ENCODE data around the gene ALKBH7.
"Not testable (repeated sequence)": the region's sequence is repeated elsewhere in the genome, so short reads cannot be mapped to it uniquely, and the experiment has no call there.

The ALKBH7 gene

DNA sequence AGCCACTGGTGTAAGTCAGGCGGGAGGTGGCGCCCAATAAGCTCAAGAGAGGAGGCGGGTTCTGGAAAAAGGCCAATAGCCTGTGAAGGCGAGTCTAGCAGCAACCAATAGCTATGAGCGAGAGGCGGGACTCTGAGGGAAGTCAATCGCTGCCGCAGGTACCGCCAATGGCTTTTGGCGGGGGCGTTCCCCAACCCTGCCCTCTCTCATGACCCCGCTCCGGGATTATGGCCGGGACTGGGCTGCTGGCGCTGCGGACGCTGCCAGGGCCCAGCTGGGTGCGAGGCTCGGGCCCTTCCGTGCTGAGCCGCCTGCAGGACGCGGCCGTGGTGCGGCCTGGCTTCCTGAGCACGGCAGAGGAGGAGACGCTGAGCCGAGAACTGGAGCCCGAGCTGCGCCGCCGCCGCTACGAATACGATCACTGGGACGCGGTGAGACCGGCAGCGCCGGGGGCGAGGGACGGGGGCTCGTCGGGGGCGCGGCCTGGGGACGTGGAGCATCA lies at the start of gene ALKBH7:
Gene ALKBH7 (plus strand): TSS at position 201 of the 502 bp plus-strand sequence. CDS start 27 bp downstream, at position 228.
- peak; percentile 99 for DNase-seq (ENCODE audit: low spot score)

- DNase-seq (ENCODE audit: low spot score), result no peak
These were observed 47.8 kb upstream of the ALKBH7 start for GRCh38 chr19:6324757-6325156.

DNA sequence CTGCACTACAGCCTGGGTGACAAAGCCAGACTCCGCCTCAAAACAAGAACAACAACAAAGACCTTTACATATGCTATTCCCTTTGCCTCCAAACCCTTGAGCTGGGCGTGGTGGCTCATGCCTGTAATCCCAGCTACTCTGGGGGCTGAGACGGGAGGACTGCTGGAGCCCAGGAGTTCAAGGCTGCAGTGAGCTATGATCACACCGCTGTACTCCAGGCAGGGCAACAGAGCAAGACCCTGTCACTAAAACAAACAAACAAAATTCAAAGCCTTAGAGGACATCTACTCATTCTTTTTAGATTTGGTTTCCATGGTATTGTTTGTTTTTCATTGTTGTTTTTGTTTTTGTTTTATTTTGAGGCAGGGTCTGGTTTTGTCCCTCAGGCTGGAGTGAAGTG lies 47.0 kb upstream of the ALKBH7 start:
- no peak for DNase-seq (ENCODE audit: low spot score)

DNA sequence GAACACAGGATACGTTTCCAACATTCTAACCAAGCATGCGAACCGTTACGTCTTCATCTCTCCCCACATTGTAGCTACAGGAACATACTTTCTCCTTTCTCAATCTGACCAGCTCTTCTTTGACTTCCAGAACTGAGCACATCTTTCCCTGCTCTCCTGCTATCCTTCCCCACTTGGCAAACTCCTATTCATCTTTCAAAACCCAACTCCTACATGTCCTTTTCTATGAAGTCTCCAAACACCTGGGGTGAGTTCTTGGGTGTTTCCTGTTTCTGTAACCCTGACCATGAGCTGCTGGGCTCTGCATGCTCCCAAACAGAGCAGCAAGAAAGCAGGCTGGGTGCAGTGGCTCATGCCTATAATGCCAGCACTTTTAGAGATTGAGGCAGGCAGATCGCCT lies 45.8 kb upstream of the ALKBH7 start:
- DNase-seq (ENCODE audit: low spot score), result no peak

- no peak for DNase-seq (ENCODE audit: low spot score)
These were observed 39.2 kb upstream of the ALKBH7 start, which contains the start of gene ACER1 for GRCh38 chr19:6333439-6333838. ACER1 (minus strand) TSS chr19:6333612; CDS start chr19:6333551, 61 bp downstream.

DNA sequence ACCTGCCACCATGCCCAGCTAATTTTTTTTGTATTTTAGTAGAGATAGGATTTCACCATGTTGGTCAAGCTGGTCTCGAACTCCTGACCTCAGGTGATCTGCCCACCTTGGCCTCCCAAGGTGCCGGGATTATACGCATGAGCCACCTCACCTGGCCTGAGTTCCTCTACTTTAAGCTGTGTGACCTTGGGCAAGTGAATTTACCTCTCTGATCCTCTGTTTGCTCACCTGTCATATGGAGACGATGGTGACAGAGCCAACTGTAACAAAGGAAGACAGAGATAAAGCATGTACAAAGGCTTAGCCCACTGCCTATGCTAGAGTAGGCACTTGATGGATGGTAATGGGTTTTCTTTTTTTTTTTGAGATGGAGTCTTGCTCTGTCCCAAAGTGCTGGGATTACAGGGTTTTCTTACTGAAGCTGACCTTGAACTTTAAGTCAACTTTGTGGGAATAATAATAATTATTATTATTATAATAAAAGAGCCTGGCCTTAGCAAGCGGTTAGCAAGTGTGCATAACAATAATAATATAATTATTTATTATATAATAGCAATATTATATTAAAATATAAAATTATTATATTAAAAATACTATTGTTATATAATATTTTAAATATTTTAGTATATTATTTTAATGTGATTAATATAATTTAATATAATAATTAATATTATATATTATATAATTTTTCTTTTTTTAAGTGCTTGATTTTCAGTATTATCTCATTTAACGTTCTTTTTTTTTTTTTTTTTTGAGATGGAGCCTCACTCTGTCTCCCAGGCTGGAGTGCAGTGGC lies 37.9 kb upstream of the ALKBH7 start:
- DNase-seq (ENCODE audit: low spot score), result no peak

- DNase-seq (ENCODE audit: low spot score), result no peak
These were observed 31.9 kb upstream of the ALKBH7 start for GRCh38 chr19:6340493-6341201.

DNA sequence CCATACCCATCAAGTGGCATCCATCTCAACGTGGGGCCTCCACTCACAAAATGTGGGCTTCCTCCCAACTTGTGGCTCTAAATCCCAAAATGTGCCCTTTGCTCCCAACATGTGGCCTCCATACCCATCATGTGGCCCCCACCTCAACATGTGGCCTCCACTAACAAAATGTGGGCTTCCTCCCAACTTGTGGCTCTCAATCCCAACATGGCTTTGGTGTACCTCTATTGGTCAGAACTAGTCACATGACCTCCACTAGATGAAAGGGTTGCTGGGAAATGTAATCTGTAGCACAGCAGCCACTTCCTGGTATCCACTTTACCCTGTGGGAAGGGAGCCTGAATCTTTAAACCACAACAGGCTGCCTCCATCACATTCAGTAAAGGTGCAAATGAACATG lies 29.1 kb upstream of the ALKBH7 start:
- DNase-seq (ENCODE audit: low spot score), result no peak

GRCh38 chr19:6349271-6349670 lies 23.3 kb upstream of the ALKBH7 start:
- DNase-seq (ENCODE audit: low spot score), result not testable (repeated sequence)

DNA sequence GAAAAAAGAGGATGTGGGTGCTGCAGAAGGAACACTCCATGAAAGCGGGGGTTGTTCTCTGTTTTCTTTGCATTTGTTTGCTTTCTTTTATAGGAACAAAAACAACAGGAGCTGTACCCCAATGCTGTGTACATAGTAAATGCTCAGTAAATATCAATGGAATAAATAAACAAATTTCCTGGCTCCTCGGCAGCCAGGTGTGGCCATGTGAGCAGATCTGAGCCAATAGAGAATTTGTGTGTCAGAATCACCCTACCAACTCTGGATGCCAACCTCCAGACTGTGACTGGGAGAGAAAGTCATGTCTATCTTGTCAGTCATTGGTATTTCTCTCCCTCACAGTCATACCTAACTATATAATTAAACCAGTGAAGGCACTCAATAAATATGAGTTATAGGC lies 21.9 kb upstream of the ALKBH7 start:
- no peak for DNase-seq (ENCODE audit: low spot score)

GRCh38 chr19:6352381-6353165 lies 20.0 kb upstream of the ALKBH7 start:
- no peak for DNase-seq (ENCODE audit: low spot score)

- DNase-seq (ENCODE audit: low spot score), result no peak
These were observed 18.4 kb upstream of the ALKBH7 start for GRCh38 chr19:6354098-6354674.

- not testable (repeated sequence) for DNase-seq (ENCODE audit: low spot score)
These were observed 17.1 kb upstream of the ALKBH7 start for GRCh38 chr19:6355321-6356040.

DNA sequence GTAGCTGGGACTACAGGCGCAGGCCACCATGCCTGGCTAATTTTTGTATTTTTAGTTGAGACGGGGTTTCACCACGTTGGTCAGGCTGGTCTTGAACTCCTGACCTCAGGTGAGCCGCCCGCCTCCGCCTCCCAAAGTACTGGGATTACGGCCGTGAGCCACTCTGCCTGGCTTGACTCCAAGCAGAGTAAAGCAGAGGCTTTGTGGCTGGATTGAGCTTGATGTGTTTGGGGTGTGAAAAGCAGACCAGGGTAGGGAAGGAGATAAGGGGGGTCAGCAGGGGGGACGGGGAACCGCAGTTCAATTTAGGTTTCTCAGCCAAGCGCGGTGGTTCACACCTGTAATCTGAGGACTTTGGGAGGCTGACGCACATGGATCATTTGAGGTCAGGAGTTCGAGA lies 15.4 kb upstream of the ALKBH7 start:
- no peak for DNase-seq (ENCODE audit: low spot score)

GRCh38 chr19:6358003-6358402 lies 14.6 kb upstream of the ALKBH7 start:
- DNase-seq (ENCODE audit: low spot score), result no peak

- no peak for DNase-seq (ENCODE audit: low spot score)
These were observed 12.8 kb upstream of the ALKBH7 start for GRCh38 chr19:6359568-6360341.

GRCh38 chr19:6360445-6360844 lies 12.1 kb upstream of the ALKBH7 start:
- DNase-seq (ENCODE audit: low spot score), result not testable (repeated sequence)

DNA sequence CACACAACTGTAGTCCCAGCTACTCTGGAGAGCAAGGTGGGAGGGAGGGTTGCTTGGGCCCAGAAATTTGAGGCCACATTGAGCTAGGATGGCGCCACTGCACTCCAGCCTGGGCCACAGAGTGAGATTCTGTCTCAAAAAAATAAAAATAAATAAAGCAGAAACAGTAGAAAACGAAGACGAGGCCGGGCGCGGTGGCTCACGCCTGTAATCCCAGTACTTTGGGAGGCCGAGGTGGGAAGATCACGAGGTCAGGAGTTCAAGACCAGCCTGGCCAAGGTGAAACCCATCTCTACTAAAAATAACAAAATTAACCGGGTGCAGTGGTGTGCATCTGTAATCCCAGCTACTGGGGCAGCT lies 11.8 kb upstream of the ALKBH7 start:
- not testable (repeated sequence) for DNase-seq (ENCODE audit: low spot score)

- no peak for DNase-seq (ENCODE audit: low spot score)
These were observed 10.6 kb upstream of the ALKBH7 start for GRCh38 chr19:6362027-6362350.

DNA sequence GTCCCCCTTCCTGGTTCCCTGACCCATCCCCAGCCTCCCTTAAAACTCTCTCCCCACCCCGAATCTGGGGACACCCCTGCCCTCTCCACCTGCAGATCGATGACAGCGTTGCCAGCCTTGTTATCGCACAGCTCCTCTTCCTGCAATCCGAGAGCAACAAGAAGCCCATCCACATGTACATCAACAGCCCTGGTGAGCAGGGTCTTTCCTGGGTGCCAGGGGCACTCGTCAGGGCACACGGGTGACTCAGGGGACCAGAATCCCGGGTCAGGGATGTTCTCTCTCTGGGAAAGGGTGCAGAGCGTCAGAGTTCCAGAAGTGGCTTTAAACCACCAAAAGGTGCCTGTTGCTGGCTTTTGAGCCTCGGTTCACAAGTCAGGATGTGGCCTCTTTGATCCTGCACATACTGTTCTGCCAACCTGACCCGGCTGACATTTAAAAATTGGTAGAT lies 10.2 kb upstream of the ALKBH7 start:
- no peak for DNase-seq (ENCODE audit: low spot score)

DNA sequence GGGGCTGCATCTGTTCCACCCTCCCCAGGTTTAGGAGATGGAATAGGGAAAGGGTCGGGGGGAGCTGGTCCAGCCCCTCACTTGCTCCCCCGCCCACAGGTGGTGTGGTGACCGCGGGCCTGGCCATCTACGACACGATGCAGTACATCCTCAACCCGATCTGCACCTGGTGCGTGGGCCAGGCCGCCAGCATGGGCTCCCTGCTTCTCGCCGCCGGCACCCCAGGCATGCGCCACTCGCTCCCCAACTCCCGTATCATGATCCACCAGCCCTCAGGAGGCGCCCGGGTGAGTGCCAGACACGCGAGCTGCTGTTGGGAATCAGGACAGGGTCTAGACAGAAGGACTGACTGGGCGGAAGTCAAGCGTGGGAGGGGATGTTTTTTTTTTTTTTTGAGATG lies 8.2 kb upstream of the ALKBH7 start:
- DNase-seq (ENCODE audit: low spot score), result no peak

Data from hematopoietic multipotent progenitor cell treated with erythropoietin and hydrocortisone succinate and interleukin-3 and kit ligand, for 17 days (in vitro differentiated cells).